HEK293T (cell line): Measurements from ENCODE around the gene TLCD2.

Source experiments
- BHLHE40 ChIP-seq: fragments of 450-650 bp; IDR thresholded peaks from 2 replicates; pipeline ENCODE4 v1.6.1; 2016; ENCODE audit warnings: mild to moderate bottlenecking, moderate library complexity, borderline replicate concordance
- FOXA1 ChIP-seq: fragments of 450-650 bp; IDR thresholded peaks from 2 replicates; pipeline ENCODE4 v1.6.1; 2016; ENCODE audit warnings: mild to moderate bottlenecking
- FOXM1 ChIP-seq: fragments of 450-650 bp; IDR thresholded peaks from 2 replicates; pipeline ENCODE4 v1.6.1; 2017; ENCODE audit warnings: mild to moderate bottlenecking, borderline replicate concordance
- LEF1 ChIP-seq: fragments of 450-650 bp; IDR thresholded peaks from 2 replicates; pipeline ENCODE4 v1.6.1; 2017; ENCODE audit warnings: mild to moderate bottlenecking, borderline replicate concordance
- SP1 ChIP-seq: fragments of 450-650 bp; IDR thresholded peaks from 2 replicates; pipeline ENCODE4 v1.6.1; 2017

DNA sequence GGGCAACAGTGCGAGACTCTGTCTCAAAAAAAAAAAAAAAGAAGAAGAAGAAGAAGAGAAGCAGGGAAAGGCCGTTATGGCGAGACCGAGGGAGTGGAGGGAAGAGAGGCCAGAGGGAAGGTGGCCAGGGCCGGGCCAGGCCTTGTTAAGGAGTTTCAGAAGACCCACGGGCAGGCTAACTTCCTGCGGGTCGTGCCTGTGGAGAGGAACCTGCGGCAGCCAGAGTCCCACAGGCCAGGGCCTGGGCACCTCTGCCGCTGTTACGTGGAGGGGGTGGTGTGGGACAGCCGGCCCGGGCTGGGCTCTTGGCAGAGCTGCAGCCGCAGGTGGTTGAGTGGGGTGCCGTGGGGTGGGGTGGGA, 19.8 kb upstream of the TLCD2 start:
- TF ChIP-seq BHLHE40, result no peak
- TF ChIP-seq FOXM1, result no peak
- TF ChIP-seq FOXA1, result no peak
- no peak for TF ChIP-seq SP1
- no peak for TF ChIP-seq LEF1
